Measurements from ENCODE around the gene KDM8. TPM values are rescaled to one million over a fixed set of nuclear protein-coding genes. Genes with fewer than 3 reads are reported as not detected.

Gene KDM8
- polyA plus RNA-seq, 4 donors: 8.7 to 117 (median 42.7) TPM

- no peaks in the 10 kb centered on the region for H3K36me3 ChIP-seq (ENCODE audit: control insufficient read depth in 3 of 3, insufficient read depth in 2 of 3, low read depth in 1 of 3, low read length in 3 of 3)
- H3K4me1 ChIP-seq (ENCODE audit: control insufficient read depth in 3 of 3, insufficient read depth in 2 of 3, low read depth in 1 of 3, low read length in 2 of 3): peaks cover 4 to 22% (median 5%) of the 10 kb centered on the region in 3 donors
- peak overlapping the region in 1 of 3 donors; percentile 78 for H3K27ac ChIP-seq (ENCODE audit: low read depth in 1 of 3, low read length in 2 of 3)
- DNase-seq: peak in 1 of 2 donors; percentile 58
- 59 to 76% (median 66%) methylated on average over 9 of the region's 9 CpGs for WGBS, 3 donors
- peak overlapping the region in 2 of 3 donors; percentile 75 to 97 for H3K4me3 ChIP-seq (ENCODE audit: low read depth in 1 of 3, low read length in 3 of 3)
- FAIRE-seq: no peak
- no peaks in the 10 kb centered on the region for H3K9me3 ChIP-seq (ENCODE audit: control insufficient read depth in 2 of 2, insufficient read depth in 1 of 2, low read depth in 1 of 2, low read length in 1 of 2)
- no peaks in the 10 kb centered on the region for H3K27me3 ChIP-seq (ENCODE audit: control insufficient read depth in 3 of 3, insufficient read depth in 3 of 3, low read length in 3 of 3)
Observed at GRCh38 chr16:27269300-27270150, 66.2 kb downstream of the KDM8 start.

- H3K36me3 ChIP-seq (ENCODE audit: control insufficient read depth in 3 of 3, insufficient read depth in 2 of 3, low read depth in 1 of 3, low read length in 3 of 3): no peaks in the 10 kb centered on the region
- H3K27ac ChIP-seq (ENCODE audit: low read depth in 1 of 3, low read length in 2 of 3): no peak overlapping the region
- no peaks in the 10 kb centered on the region for H3K9me3 ChIP-seq (ENCODE audit: control insufficient read depth in 2 of 2, insufficient read depth in 1 of 2, low read depth in 1 of 2, low read length in 1 of 2)
- H3K4me3 ChIP-seq (ENCODE audit: low read depth in 1 of 3, low read length in 3 of 3): no peak overlapping the region
- H3K27me3 ChIP-seq (ENCODE audit: control insufficient read depth in 3 of 3, insufficient read depth in 3 of 3, low read length in 3 of 3): no peaks in the 10 kb centered on the region
- DNase-seq: no peak
- WGBS, 3 donors: 94 to 99% (median 99%) methylated on average over 4 of the region's 4 CpGs
- no peak for FAIRE-seq
- H3K4me1 ChIP-seq (ENCODE audit: control insufficient read depth in 3 of 3, insufficient read depth in 2 of 3, low read depth in 1 of 3, low read length in 2 of 3): peaks cover 4 to 22% (median 5%) of the 10 kb centered on the region in 3 donors
Observed at GRCh38 chr16:27270349-27270748, 67.0 kb downstream of the KDM8 start.

Other genes with a start within 250 kb of the KDM8 start
- not detected for gene C16orf82, start 136.6 kb upstream of the KDM8 start, polyA plus RNA-seq
- gene NSMCE1, start 65.2 kb downstream of the KDM8 start, polyA plus RNA-seq: 10 to 100 TPM; 37.8 to 66.1 (median 52.3) TPM
- 10 to 100 TPM; 28.1 to 32.7 (median 30.4) TPM for gene IL4R, start 110.4 kb downstream of the KDM8 start, polyA plus RNA-seq
- gene IL21R, start 198.6 kb downstream of the KDM8 start, polyA plus RNA-seq: under 1 TPM; under 0.01 to 0.85 (median 0.33) TPM

Data from small intestine (tissue), 7 donors.